ENCODE measurements around the gene KANK2. TPM values are rescaled to one million over a fixed set of nuclear protein-coding genes. Genes with fewer than 3 reads are reported as not detected.

The KANK2 gene
- total and polyA plus RNA-seq, 2 of the 13 experiments (the other 11 are each of a cell fraction or from before 2014, with no cell fraction given), result 5.7 to 12.9 TPM

GRCh38 chr19:11191273-11191755 is 6.0 kb downstream of the KANK2 start:
- in situ Hi-C loops (cut with HindIII; ENCODE audit: extremely low pct_ligation_motif_present, low pct_unique_long_range_greater_than_20kb) (no loop called here), intact Hi-C loops (cut with micrococcal nuclease; ENCODE audit: unreplicated experiment) (no loop called here)
- no peaks in the 10 kb centered on the region for H3K9me3 ChIP-seq (ENCODE audit: low read length)
- ATAC-seq (peak; percentile 44), FAIRE-seq (no peak), DNase-seq (ENCODE audit: low spot score) (no peak)
- no peaks in the 10 kb centered on the region for H4K20me1 ChIP-seq (ENCODE audit: insufficient read depth, low read length)
- TF ChIP-seq ZNF326 (CRISPR knock-in tag; IDR thresholded peaks at IDR 0.05; ENCODE audit: borderline replicate concordance) (no peak), SIX1 (CRISPR knock-in tag; IDR thresholded peaks at IDR 0.05; ENCODE audit: borderline replicate concordance) (no peak), ZNF747 (CRISPR knock-in tag; IDR thresholded peaks at IDR 0.05; ENCODE audit: borderline replicate concordance) (no peak), ZSCAN22 (CRISPR knock-in tag; IDR thresholded peaks at IDR 0.05) (no peak), NFYC (CRISPR knock-in tag; IDR thresholded peaks at IDR 0.05) (peak; percentile 77), USF2 (IDR thresholded peaks at IDR 0.05; ENCODE audit: low read depth, low read length) (peak; percentile 41), USF2 (CRISPR knock-in tag; IDR thresholded peaks at IDR 0.05; ENCODE audit: borderline replicate concordance) (peak; percentile 82; the same call in 1 of the 2 replicates), NR0B2 (CRISPR knock-in tag; IDR thresholded peaks at IDR 0.05) (no peak), ZNF18 (CRISPR knock-in tag; IDR thresholded peaks at IDR 0.05; ENCODE audit: insufficient replicate concordance) (no peak), GPBP1L1 (CRISPR knock-in tag; IDR thresholded peaks at IDR 0.05) (no peak), ZNF766 (CRISPR knock-in tag; IDR thresholded peaks at IDR 0.05; ENCODE audit: borderline replicate concordance) (no peak), NFYB (CRISPR knock-in tag; IDR thresholded peaks at IDR 0.05) (peak; percentile 68), GATAD1 (CRISPR knock-in tag; IDR thresholded peaks at IDR 0.05) (no peak), PAXIP1 (CRISPR knock-in tag; conservative IDR thresholded peaks at IDR 0.05) (no peak)
- H3K36me3 ChIP-seq (replicated peaks in 1 of 2; ENCODE audit: control insufficient read depth in 1 of 2, insufficient read depth in 2 of 2, low read length in 2 of 2), result 0 out of 5 replicates have a peak, but pooled peaks cover 0 to 8% of the 10 kb centered on the region in 2 experiments
- H2AFZ ChIP-seq (ENCODE audit: low read length), result no peak overlapping the region
- no peak overlapping the region for H3K27ac ChIP-seq (ENCODE audit: extremely low read length, insufficient read depth, low read length)
- CTCF ChIA-PET (ENCODE audit: low intra/inter-chr PET ratio, low total read pairs), result no interaction called here
- H3K9ac ChIP-seq (ENCODE audit: insufficient read depth, low read depth, low read length), result no peak overlapping the region
- no TSS peak for BruUV-seq (replicated peaks)
- WGBS (ENCODE audit: low lambda C conversion rate), result 97% methylated on average over 4 of the region's 8 CpGs
- peaks cover 9% of the 10 kb centered on the region for H3K4me1 ChIP-seq (ENCODE audit: insufficient read depth, low read length)
- POLR2A ChIA-PET, result no interaction called here
- H3K4me3 ChIP-seq (replicated peaks in 1 of 3; ENCODE audit: insufficient read depth in 1 of 3, low read depth in 2 of 3, low read length in 3 of 3), result no peak overlapping the region
- H3K79me2 ChIP-seq (ENCODE audit: insufficient read depth, low read length), result no peaks in the 10 kb centered on the region
- no peaks in the 10 kb centered on the region for H3K27me3 ChIP-seq (ENCODE audit: control insufficient read depth in 1 of 2, insufficient read depth in 2 of 2, low read length in 2 of 2)
- H3K4me2 ChIP-seq (ENCODE audit: low read depth, low read length), result no peak overlapping the region

All from HepG2 (cell line).